GM18868 (cell line): ENCODE data around the gene CHST14.

ENCODE experiments used
- ATAC-seq: cut with Tn5 transposase; IDR thresholded peaks from one replicate; pipeline ENCODE4 v1.9.1; 2021; ENCODE audit warnings: mild to moderate bottlenecking, moderate library complexity; ENCODE audit not compliant: unreplicated experiment

The CHST14 gene, protein sequence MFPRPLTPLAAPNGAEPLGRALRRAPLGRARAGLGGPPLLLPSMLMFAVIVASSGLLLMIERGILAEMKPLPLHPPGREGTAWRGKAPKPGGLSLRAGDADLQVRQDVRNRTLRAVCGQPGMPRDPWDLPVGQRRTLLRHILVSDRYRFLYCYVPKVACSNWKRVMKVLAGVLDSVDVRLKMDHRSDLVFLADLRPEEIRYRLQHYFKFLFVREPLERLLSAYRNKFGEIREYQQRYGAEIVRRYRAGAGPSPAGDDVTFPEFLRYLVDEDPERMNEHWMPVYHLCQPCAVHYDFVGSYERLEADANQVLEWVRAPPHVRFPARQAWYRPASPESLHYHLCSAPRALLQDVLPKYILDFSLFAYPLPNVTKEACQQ

DNA sequence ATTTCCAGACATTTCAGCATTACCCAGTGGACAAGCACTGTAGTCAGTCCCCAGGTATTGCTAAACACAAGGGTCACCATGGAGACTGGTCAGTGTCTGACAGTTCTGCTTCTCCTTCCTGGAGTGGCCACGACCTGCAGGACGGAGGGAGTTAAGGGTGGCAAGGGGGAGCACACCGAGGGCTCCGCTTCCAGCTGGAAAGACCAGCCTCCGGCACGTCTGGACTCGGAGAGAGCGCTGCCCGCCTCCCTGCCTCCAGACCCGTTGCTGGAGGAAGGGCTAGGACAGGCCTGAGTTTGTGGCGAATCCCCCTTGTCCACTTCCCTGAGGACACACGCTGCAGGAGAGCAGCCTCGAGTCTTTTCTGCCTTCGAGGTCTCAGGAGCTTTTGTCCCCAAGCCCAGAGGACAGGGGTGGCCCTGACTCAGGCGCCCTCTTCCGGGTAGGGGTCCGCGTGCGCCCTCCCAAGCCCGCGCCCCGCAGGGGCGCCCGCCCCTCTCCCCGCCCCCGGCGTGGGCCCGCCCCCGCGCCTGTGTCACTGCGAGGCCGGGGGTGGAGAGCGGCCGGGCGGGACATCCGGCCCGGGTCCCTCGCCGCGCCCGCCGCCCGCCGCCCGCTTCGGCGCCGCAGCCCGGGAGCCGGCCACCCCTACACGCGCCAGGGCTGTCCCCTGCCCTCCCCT, at the start of gene CHST14:
Gene CHST14 (plus strand): TSS at position 562 of the 682 bp plus-strand sequence. CDS start 230 bp downstream, outside the sequence.
- ATAC-seq, result peak; percentile 75

DNA sequence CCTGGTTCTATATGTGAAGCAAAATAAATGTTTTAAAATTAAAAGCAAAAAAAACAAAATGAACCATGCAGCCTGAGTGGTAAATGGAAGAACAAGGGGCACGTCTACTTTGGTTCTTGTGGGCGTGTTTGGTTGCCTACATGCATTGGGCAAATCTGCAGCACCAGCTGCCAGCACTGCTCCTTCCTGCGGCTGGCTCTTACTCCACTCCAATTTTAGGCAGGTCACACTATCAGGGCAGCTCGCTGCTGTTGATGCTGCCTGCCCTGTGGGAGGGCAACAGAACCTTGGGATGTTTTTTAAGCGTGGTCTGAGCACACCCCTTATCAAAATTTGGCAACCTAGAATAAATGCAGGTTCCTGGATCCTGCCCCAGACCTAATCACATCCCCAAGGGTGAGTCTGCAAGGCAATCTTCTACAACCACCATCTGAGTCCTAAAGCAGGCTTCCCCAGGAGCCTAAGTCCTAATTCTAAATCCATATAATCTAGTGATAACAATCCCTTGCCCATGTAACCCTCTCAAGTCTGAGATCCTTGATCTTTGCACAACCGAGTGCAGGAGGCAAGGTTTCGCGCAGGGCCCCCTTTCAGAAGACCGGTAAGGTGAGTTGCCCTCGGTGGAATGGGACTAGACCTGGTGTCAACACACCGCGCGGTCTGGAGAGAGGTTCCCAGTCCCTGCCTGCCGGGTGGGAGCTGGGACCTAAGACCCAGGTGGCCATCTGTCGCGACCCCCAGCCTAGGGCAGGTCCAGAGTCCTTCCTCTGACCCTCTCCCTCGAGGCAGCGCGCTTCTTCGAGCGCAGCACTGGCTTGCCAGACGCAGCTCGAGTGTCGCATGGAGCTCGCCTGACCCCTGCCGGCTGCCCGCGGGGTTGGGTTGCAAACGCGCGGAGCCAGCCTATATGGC, 49.3 kb upstream of the CHST14 start:
- peak; percentile 67 for ATAC-seq

DNA sequence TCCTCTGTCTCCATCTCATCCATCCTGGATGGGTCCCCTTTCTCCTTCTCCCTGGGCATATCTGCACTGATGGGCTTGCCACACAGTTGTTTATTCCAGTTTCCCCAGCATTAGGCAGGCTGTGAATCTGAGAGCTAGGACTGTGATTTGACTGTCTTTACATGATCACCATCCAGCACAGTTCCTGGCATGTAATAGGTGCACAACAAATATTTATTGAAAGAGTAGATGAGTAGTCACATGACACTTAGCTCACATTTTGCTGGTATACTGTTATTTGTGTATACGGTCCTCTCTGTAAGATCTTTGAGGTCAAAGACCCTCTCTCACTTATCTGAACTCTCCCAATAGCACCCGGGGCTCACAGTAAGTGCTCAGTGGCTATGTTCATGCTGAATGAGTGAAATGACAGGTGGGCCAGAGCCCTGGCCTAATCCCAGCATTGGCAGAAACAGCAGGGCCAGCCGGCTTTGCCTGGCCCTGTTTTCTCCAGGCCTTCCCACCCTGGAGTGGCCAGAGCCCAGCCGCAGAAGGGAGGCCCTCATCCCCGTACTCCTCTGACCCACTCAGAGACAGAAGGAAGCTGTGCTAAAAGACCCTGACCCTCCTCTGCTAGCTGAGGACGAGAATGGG, 46.2 kb upstream of the CHST14 start:
- no peak for ATAC-seq

DNA sequence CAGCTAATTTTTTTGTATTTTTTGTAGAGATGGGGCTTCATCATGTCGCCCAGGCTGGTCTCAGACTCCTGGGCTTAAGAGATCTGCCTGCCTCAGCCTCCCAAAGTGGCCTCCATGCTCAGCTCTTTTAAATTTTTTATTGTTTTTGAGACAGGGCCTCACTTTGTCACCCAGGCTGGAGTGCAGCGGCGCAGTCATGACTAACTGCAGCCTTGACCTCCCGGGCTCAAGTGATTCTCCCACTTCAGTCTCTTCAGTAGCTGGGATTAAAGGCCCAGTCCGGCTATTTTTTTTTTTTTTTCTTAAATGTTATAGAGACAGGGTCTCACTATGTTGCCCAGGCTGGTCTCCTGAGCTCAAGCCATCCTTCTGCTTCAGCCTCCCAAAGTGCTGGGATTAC, 45.1 kb upstream of the CHST14 start:
- no peak for ATAC-seq

DNA sequence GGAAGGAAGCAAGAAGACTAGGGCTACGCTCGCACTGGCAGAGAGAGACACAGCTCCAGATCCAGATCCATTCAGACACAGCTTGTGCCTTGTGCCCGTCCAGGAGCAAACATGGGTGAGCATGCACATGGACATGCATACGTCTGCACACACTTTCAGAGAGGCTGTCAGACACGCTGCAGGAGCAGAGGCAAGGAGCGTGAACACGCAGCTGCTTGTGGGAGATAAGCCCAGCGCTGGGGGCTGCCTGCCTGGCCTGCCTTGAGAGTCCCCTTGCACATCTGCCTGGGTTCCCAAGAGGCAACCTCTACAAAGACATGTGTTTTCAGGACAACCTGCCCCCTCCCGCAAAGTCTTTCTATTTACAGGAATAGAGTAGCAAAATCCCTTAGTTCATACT, 43.6 kb upstream of the CHST14 start:
- no peak for ATAC-seq

DNA sequence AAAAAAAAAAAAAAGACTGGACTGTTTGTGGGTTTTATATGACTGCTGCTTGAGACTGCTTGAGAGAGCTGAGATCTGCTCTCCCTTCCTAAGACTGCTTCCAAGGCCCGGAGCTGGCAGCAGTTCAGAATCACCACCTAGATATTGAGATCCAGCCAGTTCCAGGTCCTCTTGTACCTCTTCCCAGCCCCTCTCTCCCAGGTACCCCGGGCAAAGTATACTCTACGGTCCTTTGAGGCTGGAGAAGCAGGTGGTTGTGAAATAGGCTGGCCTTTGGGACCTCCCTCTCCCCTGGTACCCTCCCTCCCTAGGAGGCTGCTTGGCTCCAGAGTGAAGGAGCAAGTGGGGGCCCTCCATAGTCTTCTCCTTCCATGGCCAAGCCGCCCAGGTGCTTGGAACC, 42.6 kb upstream of the CHST14 start:
- no peak for ATAC-seq

DNA sequence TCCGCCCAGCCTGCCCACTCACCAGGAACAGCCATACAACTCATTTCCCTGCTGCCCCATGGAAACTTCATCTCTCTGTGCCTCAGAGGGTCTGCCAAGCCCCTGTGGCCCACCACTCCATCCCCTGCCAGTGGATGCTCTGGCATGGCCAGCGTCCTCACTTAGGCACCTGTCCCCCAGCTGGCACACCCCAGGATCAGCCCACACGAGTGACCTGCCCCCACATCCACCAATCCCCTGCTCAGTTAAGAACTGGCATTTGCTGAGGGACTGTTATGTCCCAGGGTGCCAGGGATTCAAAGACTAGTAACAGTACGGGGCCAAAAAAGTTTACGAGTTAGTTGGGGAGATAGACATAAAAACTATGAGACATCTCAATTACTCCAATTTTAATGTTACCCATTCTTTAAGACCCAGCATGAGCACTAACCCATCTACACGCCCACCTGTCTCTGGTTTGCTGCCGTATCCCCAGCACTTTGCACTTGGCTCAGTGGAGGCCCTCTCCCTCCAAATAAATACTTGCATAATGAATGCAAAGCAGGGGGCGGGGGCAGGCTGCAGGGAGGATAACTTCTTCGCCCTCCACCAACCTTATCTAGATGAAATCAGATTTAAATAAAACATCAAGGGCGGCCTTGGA, 41.6 kb upstream of the CHST14 start:
- ATAC-seq, result no peak

DNA sequence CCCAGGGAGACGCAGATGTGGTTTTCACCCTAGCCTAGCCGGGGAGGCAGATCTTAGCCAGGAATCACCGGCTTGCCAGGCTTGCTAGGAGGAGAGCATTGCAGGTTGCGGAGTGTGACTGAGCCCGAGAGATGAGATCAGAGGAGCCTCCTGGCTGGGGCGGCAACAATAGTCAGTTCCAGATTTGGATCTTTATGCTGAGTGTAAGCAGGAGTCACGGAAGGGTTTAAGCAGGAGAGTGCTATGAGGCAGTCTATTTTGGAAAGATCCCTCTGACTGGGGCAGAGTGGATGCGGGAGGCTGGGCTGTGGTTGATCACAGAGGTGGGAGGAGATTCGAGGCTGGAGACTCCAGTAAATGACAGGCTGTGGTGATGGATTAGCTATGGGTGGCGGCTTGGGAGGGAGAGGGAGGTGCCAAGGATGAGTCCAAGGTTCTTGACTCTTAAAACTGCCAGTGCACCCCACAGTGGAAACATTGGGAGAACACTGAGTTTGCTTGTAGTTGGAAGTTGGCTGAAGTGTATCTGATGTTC, 40.4 kb upstream of the CHST14 start:
- ATAC-seq, result no peak

DNA sequence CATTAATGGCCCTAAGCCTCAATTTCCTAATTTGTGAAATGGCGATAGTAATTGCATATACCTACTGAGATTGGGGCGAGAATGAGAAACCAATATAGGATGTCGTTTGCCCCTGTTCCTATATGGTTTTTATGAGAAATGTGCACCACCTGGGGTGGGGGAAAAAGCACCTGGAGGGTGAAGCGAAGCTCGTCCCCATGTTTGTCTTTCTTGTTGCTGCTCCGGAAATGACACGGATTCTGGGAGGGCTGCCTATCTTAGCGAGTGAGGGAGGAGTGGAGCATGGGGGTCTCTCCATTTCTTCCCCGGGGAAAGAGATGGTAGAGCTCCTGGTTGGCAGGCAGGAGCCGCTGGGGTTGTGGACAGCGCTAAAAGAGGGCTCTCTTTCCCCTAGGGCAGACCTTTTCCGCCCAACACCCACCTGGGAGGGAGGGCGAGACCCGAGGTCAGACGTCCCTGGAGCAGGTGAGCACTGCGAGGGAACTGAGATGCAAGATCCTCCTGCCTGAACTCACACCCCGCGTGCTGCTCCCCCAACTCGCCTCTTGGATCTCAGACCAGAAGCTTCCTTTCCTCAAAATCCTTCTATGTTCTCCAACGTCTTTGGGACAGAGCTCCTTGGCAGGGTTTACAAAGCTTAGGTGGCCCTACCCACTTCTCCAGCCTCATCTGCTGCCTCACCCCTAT, 35.6 kb upstream of the CHST14 start:
- no peak for ATAC-seq

DNA sequence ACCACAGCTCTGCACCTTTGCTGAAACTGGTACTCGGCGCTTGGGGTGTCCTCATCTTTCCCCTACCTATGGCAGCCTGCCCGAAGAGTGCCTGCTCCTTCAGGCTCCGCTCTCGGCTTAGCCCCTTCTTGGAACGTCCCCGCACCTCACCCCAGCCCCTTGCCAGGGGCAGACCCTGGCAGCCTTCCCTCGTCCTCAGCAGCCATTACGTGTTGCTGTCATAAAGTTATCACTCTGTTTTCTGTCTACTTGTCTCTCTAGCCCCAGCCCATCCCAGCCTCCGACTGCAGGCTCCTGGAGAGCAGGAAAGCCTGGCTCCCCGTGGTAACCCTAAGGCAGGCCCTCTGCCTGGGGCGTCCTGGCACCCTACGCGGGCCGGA, 35.1 kb upstream of the CHST14 start:
- no peak for ATAC-seq

DNA sequence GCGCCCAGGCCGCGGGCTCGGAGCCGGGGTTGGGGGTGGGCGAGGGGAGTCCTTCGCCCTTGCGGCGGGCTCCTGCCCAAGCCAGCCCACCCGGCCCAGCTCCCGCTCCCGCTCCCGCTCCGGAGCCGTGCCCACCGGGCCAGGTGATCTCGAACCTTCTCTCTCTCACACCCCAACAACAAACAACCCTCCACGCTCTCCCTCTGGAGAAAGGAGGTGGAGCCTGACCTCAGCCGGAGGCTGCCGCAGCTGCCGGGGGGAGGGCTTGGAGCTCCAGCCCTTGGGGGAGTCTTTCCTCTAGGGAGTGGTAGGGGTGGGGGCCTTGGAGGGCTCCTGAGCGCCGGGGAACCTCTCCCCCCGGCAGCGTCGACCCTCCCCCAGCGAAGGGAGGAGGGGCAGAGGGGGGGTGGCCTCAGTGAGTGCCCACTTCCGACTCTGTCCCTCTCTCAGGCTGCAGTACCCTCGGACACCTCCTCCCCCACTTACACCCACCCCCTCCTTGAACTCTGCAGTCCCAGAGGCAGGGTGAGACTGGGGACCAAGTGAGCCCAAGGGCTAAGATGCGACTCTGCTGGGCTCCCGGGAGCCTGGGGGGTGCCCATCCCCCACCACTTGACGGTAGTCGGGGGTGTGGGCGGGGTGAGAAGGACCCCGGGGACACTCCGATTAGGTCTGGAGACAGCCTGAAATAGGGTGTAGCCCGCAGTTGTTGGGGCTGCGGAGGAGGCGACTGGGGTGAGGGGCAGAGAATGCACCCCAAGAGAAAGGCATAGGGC, 34.5 kb upstream of the CHST14 start:
- ATAC-seq, result no peak

DNA sequence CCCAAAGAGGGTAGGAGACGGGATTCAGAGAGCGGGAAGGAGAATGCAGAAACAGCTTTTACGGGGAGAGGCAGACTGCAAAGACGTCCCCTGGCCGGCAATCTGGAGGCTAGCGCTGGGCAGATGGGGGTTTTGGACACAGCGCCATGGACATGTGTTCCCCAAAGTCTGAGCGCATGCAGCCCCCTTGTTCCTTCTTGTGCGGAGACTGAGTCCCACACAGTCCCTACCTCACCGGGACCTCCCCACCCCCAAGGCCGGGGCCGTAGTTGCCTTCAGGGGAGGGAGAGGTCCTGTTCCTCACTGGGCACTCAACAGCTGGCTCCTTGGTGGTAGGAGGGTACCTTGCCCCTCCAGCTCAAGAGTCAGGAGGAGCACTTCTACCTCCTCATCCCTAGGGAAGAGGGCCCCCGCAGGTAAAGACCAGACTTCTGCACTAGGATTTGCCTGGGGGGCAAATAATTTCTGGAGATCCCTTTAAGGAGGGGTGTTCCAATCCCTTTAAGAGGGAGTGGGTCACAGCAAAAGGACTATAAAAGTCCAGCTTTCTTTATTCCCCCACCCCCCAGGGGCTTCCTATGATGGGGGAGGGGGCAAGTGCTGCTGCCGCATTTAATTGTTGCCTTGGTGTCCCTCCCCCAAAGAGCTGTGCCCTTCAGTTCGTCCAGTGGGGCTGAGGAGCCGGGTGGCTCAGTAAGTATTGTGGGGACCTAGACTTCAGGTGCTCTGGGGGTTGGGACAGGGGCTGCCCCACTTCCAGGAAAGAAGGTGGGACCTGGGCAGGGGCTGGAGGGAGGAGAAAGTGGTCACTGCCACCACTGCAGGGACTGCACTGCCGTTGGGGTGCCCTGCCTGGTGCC, 33.7 kb upstream of the CHST14 start:
- ATAC-seq, result no peak

DNA sequence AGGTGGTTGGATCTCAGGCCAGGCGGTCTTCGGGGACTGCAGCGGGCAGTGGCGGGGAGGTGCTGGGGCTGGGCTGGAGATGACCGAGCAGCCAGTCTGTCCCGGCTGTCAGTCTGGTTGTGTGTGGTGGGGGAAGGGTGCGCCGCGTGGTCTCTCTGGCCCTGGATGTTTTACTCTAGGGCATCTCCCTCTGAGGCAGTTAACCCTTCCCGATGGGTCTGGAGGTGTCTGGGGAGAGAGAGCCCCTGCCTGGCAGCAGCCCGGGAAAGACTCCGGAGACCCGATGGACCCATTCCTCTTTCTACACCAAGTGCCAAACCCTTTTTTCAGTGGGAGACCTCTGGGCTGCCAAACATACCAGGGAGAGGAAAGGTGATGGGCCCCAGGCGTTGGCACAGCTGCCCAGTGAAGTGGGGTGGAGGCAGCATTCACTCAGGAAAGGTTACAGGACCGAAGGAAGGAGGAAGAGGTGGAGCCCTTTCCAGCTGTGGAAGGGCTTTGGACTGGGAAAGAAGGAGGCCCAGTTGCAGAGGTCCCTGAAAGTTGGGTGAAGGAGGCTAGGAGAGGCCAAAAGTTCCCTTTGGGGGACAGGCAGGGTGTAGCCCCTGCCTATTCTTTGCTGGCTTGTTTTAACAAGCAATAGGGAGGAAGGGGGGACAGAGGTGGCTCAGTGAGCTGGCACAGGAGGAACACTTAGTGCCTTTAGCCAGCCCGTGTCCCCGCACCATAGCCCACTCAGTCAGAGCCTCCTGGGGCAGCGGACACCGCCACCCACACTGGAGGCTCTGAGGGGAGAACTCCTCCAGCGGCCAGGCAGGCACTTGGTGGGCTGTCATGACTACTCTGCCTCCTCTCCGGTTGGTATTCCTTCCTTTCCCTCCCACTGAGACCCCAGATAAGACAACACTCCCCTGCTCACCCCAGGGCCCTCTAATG, 32.8 kb upstream of the CHST14 start:
- no peak for ATAC-seq

DNA sequence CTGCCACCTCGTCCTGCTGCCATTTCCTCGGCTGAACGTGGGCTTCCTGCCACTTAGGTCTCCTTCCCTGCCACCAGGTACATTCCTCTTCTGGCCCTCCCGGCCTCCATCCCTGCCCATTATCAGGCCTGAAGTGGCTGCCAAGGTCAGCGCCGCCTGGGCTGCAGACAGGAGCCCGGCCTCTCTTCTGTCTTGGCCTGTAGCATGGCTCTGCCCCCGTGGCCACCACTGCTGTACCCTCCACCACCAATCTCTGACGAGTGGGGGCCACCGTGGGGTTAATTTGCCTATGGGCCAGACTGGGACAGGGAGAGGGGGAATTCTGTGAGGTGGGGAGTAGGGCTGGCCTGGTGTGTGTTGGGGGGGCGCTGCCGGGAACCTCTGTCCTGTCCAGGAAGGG, 32.1 kb upstream of the CHST14 start:
- no peak for ATAC-seq

DNA sequence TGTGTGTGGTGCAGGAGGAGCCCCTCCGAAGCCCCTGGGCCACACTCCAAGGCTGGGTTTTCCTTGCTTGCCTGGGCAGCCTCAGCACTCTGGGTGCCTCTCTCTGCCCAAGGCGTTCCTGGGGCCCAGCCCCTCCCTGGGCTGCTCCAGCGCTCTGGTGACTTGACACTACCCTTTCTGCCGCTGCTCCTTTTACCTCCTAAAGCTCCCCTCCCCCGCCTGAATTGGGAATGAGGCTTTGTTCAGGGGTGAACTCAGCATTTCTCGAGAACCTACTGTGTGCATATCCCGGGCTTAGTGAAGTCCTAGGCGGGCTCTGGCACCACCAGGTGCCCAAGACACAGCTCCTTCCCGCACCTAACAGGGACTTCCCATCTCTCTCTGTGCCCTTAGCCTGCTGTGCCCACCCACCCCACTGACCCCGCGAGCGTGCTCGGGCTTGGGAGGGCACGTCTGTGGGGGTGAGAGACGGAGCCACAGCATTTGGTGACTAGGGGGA, 31.3 kb upstream of the CHST14 start:
- ATAC-seq, result no peak

DNA sequence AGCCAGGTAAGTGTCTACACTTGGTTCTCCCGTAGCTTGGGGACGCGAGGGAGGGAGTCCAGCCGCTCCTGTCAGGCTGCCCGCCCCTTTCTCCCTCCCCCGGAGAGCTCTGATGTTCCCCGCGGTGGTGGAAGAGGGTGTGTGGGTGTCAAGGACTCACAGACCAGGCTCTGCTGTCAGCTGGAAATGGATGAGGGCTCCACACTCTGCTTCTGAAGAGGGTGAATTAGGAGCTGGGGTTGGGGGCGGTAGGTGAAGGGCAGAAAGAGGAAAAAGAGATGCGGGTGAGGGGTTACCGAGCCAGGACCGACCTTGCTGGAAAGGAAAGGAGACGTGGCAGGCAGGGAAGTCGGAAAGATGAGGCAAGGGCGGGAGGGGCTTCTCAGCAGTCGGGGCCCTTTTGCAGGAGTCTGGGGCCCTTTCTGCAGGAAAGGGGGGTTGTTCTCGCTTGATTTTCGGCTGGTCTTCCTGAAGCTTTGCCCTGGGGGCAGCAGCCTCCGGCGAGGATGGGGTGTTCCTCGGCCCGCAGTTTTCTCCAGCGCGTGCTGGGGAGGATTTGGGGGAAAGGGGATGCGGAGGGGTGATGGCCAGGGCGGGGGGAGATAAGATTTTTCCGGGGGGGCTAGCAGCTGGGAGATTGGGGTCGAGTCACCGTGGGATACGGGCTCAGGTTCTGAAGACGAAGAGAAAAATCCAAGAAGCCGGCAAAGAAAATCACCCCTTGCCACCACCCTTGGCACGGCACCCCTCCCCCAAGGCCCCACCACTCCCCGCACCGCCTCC, 30.6 kb upstream of the CHST14 start:
- no peak for ATAC-seq
